Measurements from ENCODE around the gene RNF144B.

- TF ChIP-seq CTCF (IDR thresholded peaks at IDR 0.05) (no peak), POLR2AphosphoS5 (IDR thresholded peaks at IDR 0.05) (no peak)
These were observed 38.1 kb downstream of the RNF144B start for GRCh38 chr6:18425218-18425617.
